ENCODE data around the gene TSPAN3. TPM values are rescaled to one million over a fixed set of nuclear protein-coding genes. Genes with fewer than 3 reads are reported as not detected.

Gene TSPAN3
- total and polyA plus RNA-seq, 2 donors = 160 to 192 TPM

DNA sequence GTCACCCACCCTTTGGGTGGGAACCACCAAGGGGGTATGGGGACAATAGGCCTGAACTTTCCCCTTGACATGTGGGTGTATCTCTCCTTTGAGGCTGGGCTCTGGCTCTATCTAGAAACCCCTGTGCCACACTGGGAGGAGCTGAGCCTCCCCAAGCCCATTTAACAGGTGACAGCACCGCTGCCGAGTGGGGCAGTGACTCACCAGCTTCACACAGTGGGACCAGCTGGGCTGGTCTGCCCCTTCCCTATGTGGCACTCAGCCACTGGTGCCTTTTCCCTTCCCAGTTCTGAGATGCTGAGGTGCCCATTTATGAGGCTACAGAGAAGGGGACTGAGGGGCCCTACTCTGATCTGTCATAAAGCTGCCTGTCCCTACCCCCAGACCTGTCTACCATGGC lies 70.9 kb downstream of the TSPAN3 start:
- DNase-seq (ENCODE audit: extremely low spot score) = no peak
- H3K4me3 ChIP-seq (ENCODE audit: low read depth, low read length) = no peak overlapping the region
- WGBS = 86% methylated on average over 2 of the region's 2 CpGs
- H3K4me1 ChIP-seq (ENCODE audit: insufficient read depth) = no peaks in the 10 kb centered on the region
- no peaks in the 10 kb centered on the region for H3K36me3 ChIP-seq (ENCODE audit: insufficient read depth)
- no peak overlapping the region for H3K27ac ChIP-seq (ENCODE audit: low read depth)

DNA sequence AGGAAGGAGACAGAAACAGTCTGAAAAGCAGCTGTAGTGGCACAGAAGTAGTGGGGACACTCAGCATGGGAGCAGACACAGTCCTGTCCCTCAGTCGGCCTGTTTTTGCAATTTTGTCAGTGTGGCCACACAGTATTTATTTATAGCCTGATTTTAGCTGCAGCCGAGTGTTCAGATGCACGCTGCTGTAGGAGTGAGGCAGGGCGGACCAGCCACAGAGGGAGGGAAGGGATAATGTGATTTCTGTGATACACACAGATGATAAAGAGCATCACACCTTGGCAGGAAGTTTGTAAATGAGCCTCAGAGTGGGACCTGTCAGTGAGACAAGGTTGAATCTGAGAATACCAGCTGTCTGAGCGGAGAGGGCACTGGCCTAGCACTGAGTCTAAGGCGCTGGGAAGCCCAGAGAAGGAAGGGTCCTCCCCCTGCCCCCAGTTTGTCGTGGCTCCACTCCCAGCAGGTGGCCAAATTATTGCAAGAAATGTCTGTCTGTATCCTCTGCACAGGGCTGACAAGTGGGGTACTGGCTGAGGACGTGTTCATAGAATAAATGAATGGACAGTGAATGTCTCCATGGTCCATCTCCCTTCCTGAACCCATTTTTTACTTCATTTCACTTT lies 72.1 kb downstream of the TSPAN3 start:
- Histone ChIP-seq H3K27ac (ENCODE audit: low read depth) (no peak overlapping the region), H3K36me3 (ENCODE audit: insufficient read depth) (no peaks in the 10 kb centered on the region), H3K4me3 (ENCODE audit: low read depth, low read length) (no peak overlapping the region), H3K4me1 (ENCODE audit: insufficient read depth) (no peaks in the 10 kb centered on the region)
- 80% methylated on average over 8 of the region's 8 CpGs for WGBS
- DNase-seq (ENCODE audit: extremely low spot score) = no peak

DNA sequence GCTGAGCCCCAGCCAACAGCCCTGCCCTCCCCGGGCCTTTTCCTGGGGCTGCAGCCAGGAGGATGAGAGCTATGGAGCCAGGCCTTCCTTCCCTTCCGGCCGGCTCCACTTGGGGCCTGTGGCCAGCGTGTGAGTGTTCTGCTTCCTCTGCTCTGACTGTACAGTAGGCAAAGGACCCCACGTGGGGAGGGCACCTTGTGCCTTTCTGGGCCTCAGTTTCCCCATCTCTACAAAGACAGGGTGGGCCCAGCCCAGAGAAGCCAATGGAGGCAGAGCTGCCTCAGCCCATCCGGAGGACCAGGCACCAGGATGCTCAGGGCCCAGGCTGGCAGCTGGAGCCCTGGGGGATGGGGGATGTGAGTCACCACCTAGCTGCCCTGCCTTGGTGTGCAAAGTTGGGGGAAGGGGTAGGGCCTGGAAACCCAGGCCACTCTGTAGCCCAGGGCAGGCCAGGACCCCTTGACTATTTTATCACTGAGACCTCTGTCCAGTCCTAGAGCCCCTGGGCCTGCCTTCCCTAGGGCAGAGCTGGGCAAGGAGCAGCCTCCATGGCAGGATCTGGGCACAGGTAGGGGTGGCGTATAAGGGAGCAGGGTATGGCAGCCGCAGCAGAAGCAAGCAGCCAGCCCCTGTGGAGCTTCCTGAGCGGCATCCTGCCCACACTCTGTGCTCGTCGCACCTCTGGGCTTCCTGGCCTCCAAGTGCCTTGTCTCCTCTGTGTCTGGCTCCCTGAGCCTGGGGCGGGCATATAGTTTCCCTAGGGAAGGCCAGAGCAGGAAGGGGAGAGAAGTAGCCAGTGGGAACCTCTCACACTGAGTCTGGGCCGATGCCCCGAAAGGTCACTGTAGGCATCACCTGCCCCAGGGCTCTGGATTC lies 74.1 kb downstream of the TSPAN3 start:
- WGBS = 65% methylated on average over 14 of the region's 14 CpGs
- Histone ChIP-seq H3K27ac (ENCODE audit: low read depth) (no peak overlapping the region), H3K36me3 (ENCODE audit: insufficient read depth) (no peaks in the 10 kb centered on the region), H3K4me1 (ENCODE audit: insufficient read depth) (no peaks in the 10 kb centered on the region), H3K4me3 (ENCODE audit: low read depth, low read length) (no peak overlapping the region)
- no peak for DNase-seq (ENCODE audit: extremely low spot score)

DNA sequence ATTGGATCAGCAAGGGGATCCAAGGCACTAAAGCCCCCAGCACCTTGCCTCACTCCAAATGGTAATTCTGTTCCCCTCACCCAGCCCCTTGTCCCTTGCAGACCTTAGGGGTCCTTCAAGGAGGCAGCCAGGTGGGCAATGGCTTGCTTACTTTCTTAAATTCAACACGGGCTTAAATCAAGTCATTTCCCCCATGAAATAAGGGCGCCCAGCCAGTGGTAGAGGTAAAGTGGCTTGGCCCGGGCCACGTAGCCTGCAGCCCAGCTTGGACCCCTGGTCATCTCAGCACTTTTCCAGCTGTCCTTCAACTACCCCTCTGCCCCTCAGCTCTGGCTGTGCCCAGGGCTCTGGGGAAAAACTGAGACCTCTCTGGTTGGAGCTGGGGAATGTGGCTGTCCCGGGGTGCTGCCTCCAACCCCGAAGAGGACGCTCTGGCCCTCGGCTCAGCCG lies 74.8 kb downstream of the TSPAN3 start:
- H3K36me3 ChIP-seq (ENCODE audit: insufficient read depth) = no peaks in the 10 kb centered on the region
- WGBS = 47% methylated on average over 9 of the region's 9 CpGs
- H3K4me3 ChIP-seq (ENCODE audit: low read depth, low read length) = peak overlapping the region; percentile 25
- no peak for DNase-seq (ENCODE audit: extremely low spot score)
- H3K4me1 ChIP-seq (ENCODE audit: insufficient read depth) = no peaks in the 10 kb centered on the region
- H3K27ac ChIP-seq (ENCODE audit: low read depth) = no peak overlapping the region

DNA sequence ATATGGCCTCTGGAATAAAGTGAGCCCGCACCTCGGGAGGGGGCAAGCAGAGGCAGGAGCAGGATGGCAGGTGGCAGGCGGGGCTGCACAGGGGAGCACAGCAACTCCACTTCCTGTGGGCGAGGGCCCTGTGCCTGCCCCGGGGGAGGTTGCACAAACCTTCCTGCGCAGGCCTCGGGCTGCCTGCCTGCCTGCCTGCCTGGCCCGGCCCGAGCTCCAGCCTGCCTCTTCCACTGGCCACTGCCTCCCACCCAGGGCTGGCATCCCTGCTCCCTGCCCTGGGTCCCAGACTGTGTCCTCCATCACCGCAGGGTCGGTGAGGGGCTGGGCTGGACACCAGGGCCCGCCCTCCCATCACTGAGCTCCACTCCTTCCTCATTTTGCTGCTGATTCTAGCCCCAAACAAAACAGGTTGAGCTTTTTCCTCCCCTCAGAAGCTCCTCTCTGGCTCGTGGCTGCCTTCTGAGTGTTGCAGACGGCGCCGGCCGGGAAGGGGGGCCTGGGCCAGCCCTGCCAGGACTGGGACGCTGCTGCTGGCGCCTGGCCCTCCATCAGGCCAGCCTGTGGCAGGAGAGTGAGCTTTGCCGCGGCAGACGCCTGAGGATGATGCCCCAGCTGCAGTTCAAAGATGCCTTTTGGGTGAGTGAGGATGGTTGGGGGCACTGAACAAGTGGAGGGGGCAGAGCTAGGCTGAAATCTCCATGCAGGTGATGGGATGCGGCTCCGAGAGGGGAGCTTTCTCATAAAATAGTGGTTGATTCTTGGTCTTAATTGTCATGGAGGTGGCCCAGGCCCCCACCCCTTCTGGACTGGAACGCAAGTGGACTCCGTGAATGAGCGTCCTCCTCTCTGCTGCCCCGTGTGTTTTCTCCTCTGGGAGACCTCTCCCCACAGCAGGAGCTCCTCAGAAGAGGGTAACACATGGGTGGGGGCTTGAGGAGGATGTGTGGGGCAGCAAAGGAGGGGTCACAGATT lies 75.7 kb downstream of the TSPAN3 start, which contains the start of gene PSTPIP1:
PSTPIP1 (plus strand) TSS at position 156 of the 975 bp plus-strand sequence; CDS start at position 604, 448 bp downstream.
- no peaks in the 10 kb centered on the region for H3K4me1 ChIP-seq (ENCODE audit: insufficient read depth)
- H3K36me3 ChIP-seq (ENCODE audit: insufficient read depth) = no peaks in the 10 kb centered on the region
- peak within 1 kb of the TSS; percentile 25 for H3K4me3 ChIP-seq (ENCODE audit: low read depth, low read length)
- DNase-seq (ENCODE audit: extremely low spot score) = no peak
- 42% methylated on average over 28 of the region's 28 CpGs for WGBS
- peak within 1 kb of the TSS; percentile 3 for H3K27ac ChIP-seq (ENCODE audit: low read depth)

DNA sequence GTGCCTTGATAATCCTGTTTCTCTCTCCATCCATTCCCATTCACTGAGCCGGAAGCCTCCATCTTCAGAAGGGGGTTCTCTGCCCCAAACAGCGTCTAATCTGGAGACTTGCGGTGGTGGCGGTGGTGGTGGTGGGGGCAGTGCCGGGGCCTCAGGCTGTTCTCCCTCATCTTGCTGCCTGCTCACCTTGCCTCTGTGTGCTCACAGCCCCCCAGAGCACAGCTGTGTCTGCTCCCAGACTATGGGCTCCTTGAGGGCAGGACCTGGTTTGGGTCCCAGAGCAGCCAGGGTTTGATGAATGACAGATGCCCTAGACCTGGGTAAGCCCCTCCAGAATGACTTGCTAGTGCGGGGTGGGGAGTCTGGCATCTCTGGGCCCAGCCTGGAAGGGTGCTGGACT lies 76.4 kb downstream of the TSPAN3 start:
- H3K4me3 ChIP-seq (ENCODE audit: low read depth, low read length) = no peak overlapping the region
- no peaks in the 10 kb centered on the region for H3K4me1 ChIP-seq (ENCODE audit: insufficient read depth)
- no peak for DNase-seq (ENCODE audit: extremely low spot score)
- WGBS = 97% methylated on average over 6 of the region's 6 CpGs
- H3K36me3 ChIP-seq (ENCODE audit: insufficient read depth) = no peaks in the 10 kb centered on the region
- no peak overlapping the region for H3K27ac ChIP-seq (ENCODE audit: low read depth)

DNA sequence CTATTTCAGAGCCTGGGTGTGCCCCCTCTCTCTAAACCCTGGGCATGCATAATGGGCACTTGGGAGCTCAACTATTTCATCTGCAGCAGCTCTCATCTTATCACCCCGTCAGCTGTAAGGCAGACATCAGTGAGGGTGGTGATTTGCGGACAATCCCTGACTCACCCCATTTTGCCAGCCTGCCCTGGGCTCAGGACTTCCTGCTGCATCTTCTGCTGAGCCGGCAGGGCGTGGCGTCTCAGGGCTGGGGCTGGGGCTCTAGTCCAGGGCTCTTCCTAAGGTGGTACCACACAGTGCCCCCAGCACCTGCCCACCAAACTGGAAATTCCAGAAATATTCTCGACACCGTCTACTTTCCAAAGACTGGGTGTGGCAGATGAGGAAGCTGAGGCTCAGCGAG lies 76.9 kb downstream of the TSPAN3 start:
- Histone ChIP-seq H3K4me3 (ENCODE audit: low read depth, low read length) (no peak overlapping the region), H3K27ac (ENCODE audit: low read depth) (no peak overlapping the region), H3K36me3 (ENCODE audit: insufficient read depth) (no peaks in the 10 kb centered on the region), H3K4me1 (ENCODE audit: insufficient read depth) (no peaks in the 10 kb centered on the region)
- 81% methylated on average over 8 of the region's 8 CpGs for WGBS
- no peak for DNase-seq (ENCODE audit: extremely low spot score)

DNA sequence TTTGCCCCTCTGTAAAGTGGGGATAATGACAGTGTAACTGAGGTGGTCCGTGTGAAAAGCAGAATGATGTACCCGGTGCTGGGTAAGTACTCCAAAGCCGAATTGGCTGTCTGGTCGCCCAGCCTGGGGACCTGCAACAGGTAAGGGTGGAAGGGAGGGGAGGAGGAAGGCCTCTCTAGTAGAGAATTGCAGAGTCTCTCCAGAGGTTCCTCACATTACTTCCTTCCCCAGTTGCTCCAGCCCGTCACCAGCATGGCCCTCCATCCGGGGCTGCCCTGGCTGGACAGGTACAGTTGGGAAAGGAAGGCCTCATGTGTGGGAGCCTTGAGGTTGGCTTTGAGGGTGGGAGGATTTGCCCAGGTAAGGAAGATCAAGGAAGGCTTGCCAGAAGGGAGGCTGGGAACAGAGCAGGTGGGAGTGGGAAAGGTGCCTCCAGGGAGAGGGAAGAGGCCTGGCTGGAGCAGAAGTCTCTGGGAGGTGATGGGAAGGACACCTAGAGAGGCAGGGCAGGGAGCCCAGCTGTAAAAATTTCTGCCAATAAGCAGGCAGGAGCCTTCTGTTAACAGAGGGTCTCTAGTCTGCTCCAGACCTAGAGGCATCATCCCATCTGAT lies 77.7 kb downstream of the TSPAN3 start:
- no peak for DNase-seq (ENCODE audit: extremely low spot score)
- Histone ChIP-seq H3K4me1 (ENCODE audit: insufficient read depth) (no peaks in the 10 kb centered on the region), H3K36me3 (ENCODE audit: insufficient read depth) (no peaks in the 10 kb centered on the region), H3K27ac (ENCODE audit: low read depth) (no peak overlapping the region), H3K4me3 (ENCODE audit: low read depth, low read length) (no peak overlapping the region)
- 93% methylated on average over 6 of the region's 6 CpGs for WGBS

DNA sequence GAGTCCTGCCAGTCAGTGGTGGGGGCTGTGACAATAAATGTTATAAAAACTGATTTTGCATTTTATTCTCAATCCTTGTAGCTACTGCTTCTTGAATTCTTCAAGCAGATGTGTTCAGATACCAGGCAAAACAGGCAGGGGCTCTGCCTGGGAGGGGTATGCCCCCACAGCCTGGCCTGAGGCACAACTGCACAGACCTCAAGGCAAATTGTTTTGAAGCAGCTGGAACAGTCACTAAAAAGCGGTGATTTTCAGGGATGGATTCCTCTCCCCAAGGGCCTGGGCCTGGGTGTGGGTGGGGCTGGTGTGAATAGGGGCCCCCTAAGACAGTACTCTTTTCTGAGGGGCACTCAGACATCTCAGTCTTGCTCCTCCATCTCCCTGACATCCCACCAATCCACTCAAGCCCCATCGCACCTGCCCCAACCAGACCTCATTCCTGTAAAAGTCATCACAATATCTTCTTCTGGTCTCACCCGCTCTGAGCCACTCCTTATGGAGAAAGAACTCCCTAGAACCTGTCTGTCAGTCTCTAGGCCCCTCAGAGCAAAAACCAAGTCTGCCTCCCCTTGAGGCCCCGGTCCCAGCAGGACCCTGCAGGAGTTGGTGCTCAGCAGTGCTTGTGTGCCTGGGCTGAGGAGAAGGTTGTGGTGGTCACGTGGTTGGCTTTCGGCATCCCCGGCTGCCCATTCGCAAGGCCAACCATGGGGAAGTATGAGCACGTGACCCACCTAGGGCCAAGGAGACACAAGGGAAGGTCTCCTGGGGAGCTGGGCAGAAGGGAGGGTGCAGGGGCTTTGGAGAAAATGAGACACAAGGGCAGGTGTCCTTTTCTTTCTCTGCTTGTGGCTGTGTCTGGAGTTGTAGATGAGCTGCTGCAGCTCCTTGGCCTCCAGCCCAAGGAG lies 78.9 kb downstream of the TSPAN3 start:
- H3K27ac ChIP-seq (ENCODE audit: low read depth) = no peak overlapping the region
- no peak for DNase-seq (ENCODE audit: extremely low spot score)
- no peaks in the 10 kb centered on the region for H3K4me1 ChIP-seq (ENCODE audit: insufficient read depth)
- no peaks in the 10 kb centered on the region for H3K36me3 ChIP-seq (ENCODE audit: insufficient read depth)
- H3K4me3 ChIP-seq (ENCODE audit: low read depth, low read length) = no peak overlapping the region
- 93% methylated on average over 9 of the region's 9 CpGs for WGBS

Other genes with a start within 250 kb of the TSPAN3 start
- 38.3 TPM for gene SCAPER, start 165.8 kb downstream of the TSPAN3 start, total RNA-seq
- gene SCAPER, start 165.8 kb downstream of the TSPAN3 start, polyA plus RNA-seq = 15.1 TPM
- gene RCN2, start 139.4 kb downstream of the TSPAN3 start, total RNA-seq = 108 TPM
- 42.9 TPM for gene RCN2, start 139.4 kb downstream of the TSPAN3 start, polyA plus RNA-seq
- 1.2 TPM for gene PSTPIP1, start 76.0 kb downstream of the TSPAN3 start, total RNA-seq
- gene PSTPIP1, start 76.0 kb downstream of the TSPAN3 start, polyA plus RNA-seq = 4.5 TPM

Measured in urinary bladder (tissue), 4 donors.